Inflammatory macrophage treated with lipopolysaccharide for 4 hours (primary cell): Measurements from ENCODE around the gene PKN1.
"Not testable (repeated sequence)": the region's sequence is repeated elsewhere in the genome, so short reads cannot be mapped to it uniquely, and the experiment has no call there.

Source experiments
- DNase-seq: peaks from one replicate; pipeline ENCODE4 v3.0.0-alpha.2; 2020

PKN1 gene

GRCh38 chr19:14433554-14434501 lies 722 bp downstream of the PKN1 start:
- no peak for DNase-seq

GRCh38 chr19:14434543-14435319 lies 1.6 kb downstream of the PKN1 start:
- peak; percentile 33 for DNase-seq

- DNase-seq = no peak
Measured at GRCh38 chr19:14435320-14436050, 2.4 kb downstream of the PKN1 start.

- no peak for DNase-seq
Measured at GRCh38 chr19:14437578-14438140, 4.6 kb downstream of the PKN1 start.

GRCh38 chr19:14439014-14439413 lies 5.9 kb downstream of the PKN1 start:
- no peak for DNase-seq

GRCh38 chr19:14440049-14440448 lies 6.9 kb downstream of the PKN1 start:
- DNase-seq = peak; percentile 86

- no peak for DNase-seq
Measured at GRCh38 chr19:14441041-14441938, 8.2 kb downstream of the PKN1 start.

- no peak for DNase-seq
Measured at GRCh38 chr19:14442891-14443631, 10.0 kb downstream of the PKN1 start.

GRCh38 chr19:14443632-14444216 lies 10.6 kb downstream of the PKN1 start:
- DNase-seq = no peak

- no peak for DNase-seq
Measured at GRCh38 chr19:14446336-14447036, 13.4 kb downstream of the PKN1 start.

- DNase-seq = peak; percentile 51
Measured at GRCh38 chr19:14449321-14449720, 16.2 kb downstream of the PKN1 start.

GRCh38 chr19:14450168-14450874 lies 17.2 kb downstream of the PKN1 start:
- DNase-seq = peak; percentile 65

- DNase-seq = no peak
Measured at GRCh38 chr19:14450876-14451275, 17.8 kb downstream of the PKN1 start.

- DNase-seq = not testable (repeated sequence)
Measured at GRCh38 chr19:14452303-14452702, 19.2 kb downstream of the PKN1 start.

- no peak for DNase-seq
Measured at GRCh38 chr19:14459703-14460102, 26.6 kb downstream of the PKN1 start.

- no peak for DNase-seq
Measured at GRCh38 chr19:14460935-14461334, 27.8 kb downstream of the PKN1 start.

- DNase-seq = not testable (repeated sequence)
Measured at GRCh38 chr19:14462401-14462800, 29.3 kb downstream of the PKN1 start.

GRCh38 chr19:14463747-14464146 lies 30.6 kb downstream of the PKN1 start:
- no peak for DNase-seq

- DNase-seq = no peak
Measured at GRCh38 chr19:14467391-14467790, 34.3 kb downstream of the PKN1 start.
